HUES6 (cell line): ENCODE measurements around the gene PPP2R3A.

Experiments
- H3K27ac ChIP-seq: 2 replicates; pipeline ENCODE4 v1.7.0; 2013; ENCODE audit warnings: low read depth, mild to moderate bottlenecking, low read length, inconsistent platforms
- H3K27me3 ChIP-seq: 2 replicates; pipeline ENCODE4 v1.6.1; 2013; ENCODE audit warnings: low read length; ENCODE audit not compliant: control insufficient read depth, insufficient read depth
- H3K36me3 ChIP-seq: 2 replicates; pipeline ENCODE4 v1.6.1; 2013; ENCODE audit warnings: low read length; ENCODE audit not compliant: control insufficient read depth, insufficient read depth
- H3K4me1 ChIP-seq: 2 replicates; pipeline ENCODE4 v1.6.1; 2013; ENCODE audit warnings: low read length; ENCODE audit not compliant: control insufficient read depth, insufficient read depth
- H3K4me3 ChIP-seq: 2 replicates; pipeline ENCODE4 v1.5.1; 2013; ENCODE audit warnings: low read depth, low read length
- H3K9ac ChIP-seq: one replicate; pipeline ENCODE4 v1.6.1; 2013; ENCODE audit warnings: mild to moderate bottlenecking, low read length
- H3K9me3 ChIP-seq: 2 replicates; pipeline ENCODE4 v1.6.1; 2013; ENCODE audit warnings: low read depth, low read length; ENCODE audit not compliant: control insufficient read depth, insufficient read depth

The PPP2R3A gene

DNA sequence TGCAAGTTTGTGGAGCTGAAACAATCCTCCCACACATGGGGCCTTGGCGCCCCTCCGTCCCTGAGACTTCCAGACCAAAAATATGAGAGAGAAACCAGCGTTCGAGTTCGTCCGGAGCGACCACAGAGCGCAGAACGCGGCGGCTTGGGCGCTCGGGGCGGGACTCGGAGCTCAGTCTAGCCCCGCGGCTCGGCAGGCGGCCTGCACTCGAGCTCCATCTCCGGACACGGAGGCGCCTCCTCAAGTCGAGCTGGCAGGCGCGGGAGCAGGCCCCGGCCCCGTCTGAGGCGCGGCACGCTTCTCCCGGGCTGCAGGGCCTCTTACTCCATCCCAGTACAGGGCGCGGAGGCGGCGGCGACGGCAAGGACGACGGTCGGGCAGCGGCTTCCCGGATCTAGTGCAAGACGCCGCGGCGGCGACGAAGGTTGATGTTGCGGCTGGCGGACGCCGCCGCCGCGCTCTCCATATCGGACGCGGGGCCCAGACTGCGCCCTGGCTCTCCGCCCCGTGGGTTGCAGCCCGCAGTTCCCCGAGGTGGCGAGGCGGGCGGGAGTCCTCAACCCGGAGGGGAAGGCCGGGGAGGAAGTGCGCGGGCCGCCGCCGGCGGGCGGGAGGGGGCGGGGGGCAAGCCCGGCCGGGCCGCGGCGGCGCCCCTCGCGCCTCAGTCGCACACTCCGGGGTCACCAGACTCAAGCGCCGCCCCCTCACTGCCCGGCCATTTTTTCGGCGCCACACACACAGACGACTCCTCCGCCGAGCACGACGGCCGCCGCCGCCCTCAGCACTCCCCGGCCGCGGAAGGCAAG is 229.9 kb downstream of the PPP2R3A start:
- Histone ChIP-seq H3K36me3 (0 out of 2 replicates have a peak, but pooled peaks cover 3% of the 10 kb centered on the region), H3K4me3 (peak overlapping the region; percentile 91), H3K9me3 (peaks cover 2% of the 10 kb centered on the region; the same call in 1 of the 2 replicates), H3K9ac (peak overlapping the region; percentile 87), H3K27me3 (no peaks in the 10 kb centered on the region), H3K4me1 (peaks cover 21% of the 10 kb centered on the region), H3K27ac (peak overlapping the region; percentile 88)

GRCh38 chr3:136196064-136196400 is 230.5 kb downstream of the PPP2R3A start, which contains the start of gene MSL2:
TSS of gene MSL2 (minus strand) at chr3:136196335. CDS start at chr3:136195113, 1,222 bp downstream.
- H3K9me3 ChIP-seq = peaks cover 2% of the 10 kb centered on the region; the same call in 1 of the 2 replicates
- H3K4me1 ChIP-seq = peaks cover 21% of the 10 kb centered on the region
- peak within 1 kb of the TSS; percentile 87 for H3K9ac ChIP-seq
- 0 out of 2 replicates have a peak, but pooled peaks cover 3% of the 10 kb centered on the region for H3K36me3 ChIP-seq
- H3K27ac ChIP-seq = peak within 1 kb of the TSS; percentile 88
- no peaks in the 10 kb centered on the region for H3K27me3 ChIP-seq
- H3K4me3 ChIP-seq = peak within 1 kb of the TSS; percentile 91

DNA sequence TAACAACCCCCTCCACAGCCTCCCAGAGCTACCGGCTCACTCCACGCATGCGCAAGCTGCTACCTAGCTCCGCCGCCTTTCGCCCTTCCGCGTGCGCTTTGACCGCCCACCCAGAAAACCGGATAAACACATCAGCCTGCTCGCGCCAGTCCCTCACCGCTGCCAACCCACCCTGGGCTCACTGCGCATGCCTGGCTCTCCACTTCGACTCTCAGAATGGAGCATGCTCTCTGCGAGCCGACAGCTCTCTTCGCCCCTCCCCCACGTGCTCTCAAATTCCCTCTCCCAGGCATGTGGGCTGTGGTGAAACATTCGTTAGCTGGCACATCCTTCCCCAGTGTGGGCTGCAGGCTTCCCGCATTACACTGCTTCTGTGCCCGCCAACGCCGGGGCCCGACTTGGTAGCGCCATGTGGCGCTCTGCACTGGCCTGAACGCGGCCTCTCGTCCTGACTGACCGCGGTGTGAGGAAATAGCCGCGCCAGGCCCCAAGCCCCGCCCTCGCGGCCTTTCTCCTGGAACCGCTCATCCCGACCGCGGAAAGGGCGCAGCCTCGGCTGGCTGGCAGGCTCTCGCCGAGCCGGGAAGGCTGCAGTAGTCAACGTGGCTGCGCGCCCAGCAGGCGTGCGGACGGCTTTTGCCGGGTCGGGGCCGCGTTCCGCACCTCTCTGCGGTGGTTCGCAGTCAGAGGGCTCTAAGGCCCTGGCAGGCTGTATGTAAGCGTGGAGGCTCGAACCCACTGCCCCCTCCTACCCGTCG is 231.1 kb downstream of the PPP2R3A start:
- peaks cover 21% of the 10 kb centered on the region for H3K4me1 ChIP-seq
- peaks cover 2% of the 10 kb centered on the region; the same call in 1 of the 2 replicates for H3K9me3 ChIP-seq
- peak overlapping the region; percentile 87 for H3K9ac ChIP-seq
- H3K27me3 ChIP-seq = no peaks in the 10 kb centered on the region
- peak overlapping the region; percentile 91 for H3K4me3 ChIP-seq
- H3K27ac ChIP-seq = peak overlapping the region; percentile 83
- 0 out of 2 replicates have a peak, but pooled peaks cover 3% of the 10 kb centered on the region for H3K36me3 ChIP-seq

DNA sequence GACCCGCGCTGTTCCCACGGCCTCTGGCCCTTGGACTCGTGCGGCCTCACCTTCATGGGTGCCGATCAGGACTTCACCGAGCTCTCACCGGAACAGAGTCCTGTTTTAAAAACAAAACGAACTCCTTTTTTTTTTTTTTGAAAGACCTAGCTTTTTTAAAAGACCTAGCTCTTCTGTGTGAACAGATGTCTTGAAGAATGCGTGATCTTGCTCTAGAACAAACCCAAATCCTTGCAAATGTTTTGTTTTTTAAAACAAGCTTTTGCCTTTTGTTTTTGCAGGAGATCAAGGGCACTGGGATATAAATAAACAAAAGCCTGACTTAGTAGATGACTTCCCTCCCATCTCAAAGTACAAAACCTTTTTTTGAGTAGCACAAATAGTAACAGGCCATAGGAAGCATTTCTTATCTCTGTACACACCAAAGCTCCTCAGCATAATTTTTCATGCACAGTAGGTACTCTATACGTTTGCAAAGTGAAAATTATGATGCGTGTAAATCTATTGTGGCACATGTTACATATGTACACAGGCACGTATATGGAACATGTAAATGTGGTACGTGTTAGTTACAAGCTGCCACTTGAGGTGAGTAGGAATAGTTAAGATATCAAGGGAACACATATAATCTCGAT is 231.7 kb downstream of the PPP2R3A start:
- Histone ChIP-seq H3K36me3 (0 out of 2 replicates have a peak, but pooled peaks cover 3% of the 10 kb centered on the region), H3K9ac (peak overlapping the region; percentile 87), H3K27ac (peak overlapping the region; percentile 83), H3K4me3 (peak overlapping the region; percentile 91), H3K4me1 (peaks cover 21% of the 10 kb centered on the region), H3K27me3 (no peaks in the 10 kb centered on the region), H3K9me3 (peaks cover 2% of the 10 kb centered on the region; the same call in 1 of the 2 replicates)
